Activated T-cell treated with anti-CD3 and anti-CD28 coated beads, Interleukin-2, amount 50 U/mL, for 24 hours (primary cell): ENCODE measurements around the gene AP3B1.
"Not testable (repeated sequence)": the region's sequence is repeated elsewhere in the genome, so short reads cannot be mapped to it uniquely, and the experiment has no call there.

Experiments
- DNase-seq: peaks from one replicate; pipeline ENCODE4 v3.0.0-alpha.2; 2020
- H3K27ac Mint-ChIP-seq: 2 replicates; pipeline ENCODE4 v1.8.0; 2020; ENCODE audit warnings: mild to moderate bottlenecking, mixed read lengths
- H3K27me3 Mint-ChIP-seq: 2 replicates; pipeline ENCODE4 v1.8.0; 2020; ENCODE audit warnings: mixed read lengths
- H3K36me3 Mint-ChIP-seq: 2 replicates; pipeline ENCODE4 v1.8.0; 2020; ENCODE audit warnings: low read depth, mixed read lengths
- H3K4me1 Mint-ChIP-seq: 2 replicates; pipeline ENCODE4 v1.8.0; 2020; ENCODE audit warnings: low read depth, mixed read lengths
- H3K4me3 Mint-ChIP-seq: 2 replicates; pipeline ENCODE4 v1.8.0; 2020; ENCODE audit warnings: mild to moderate bottlenecking, moderate library complexity, mixed read lengths
- H3K9me3 Mint-ChIP-seq: 2 replicates; pipeline ENCODE4 v1.8.0; 2020; ENCODE audit warnings: mixed read lengths

Gene AP3B1

DNA sequence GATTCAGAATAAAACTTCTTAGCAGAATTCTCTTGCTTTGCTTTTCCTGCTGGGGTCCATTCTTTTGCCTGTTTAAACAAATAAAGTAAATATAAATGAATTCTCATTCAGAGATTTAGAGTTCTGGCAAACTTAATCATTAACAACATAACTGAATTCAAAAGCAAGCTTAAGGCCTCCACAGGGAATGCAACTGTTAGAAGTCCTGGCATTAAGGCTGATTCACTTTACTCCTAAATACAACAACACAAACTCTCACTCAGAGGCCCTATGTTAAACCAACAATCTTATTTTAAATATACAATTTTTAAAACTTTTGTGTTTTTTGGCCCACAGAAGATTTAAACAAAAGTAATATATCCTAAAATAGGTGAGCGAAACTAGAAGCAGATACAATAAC lies 178.3 kb downstream of the AP3B1 start:
- no peaks in the 10 kb centered on the region for H3K9me3 Mint-ChIP-seq
- no peak overlapping the region for H3K4me3 Mint-ChIP-seq
- H3K4me1 Mint-ChIP-seq = no peaks in the 10 kb centered on the region
- no peaks in the 10 kb centered on the region for H3K27me3 Mint-ChIP-seq
- no peak for DNase-seq
- peaks cover 77% of the 10 kb centered on the region for H3K36me3 Mint-ChIP-seq
- no peak overlapping the region for H3K27ac Mint-ChIP-seq

DNA sequence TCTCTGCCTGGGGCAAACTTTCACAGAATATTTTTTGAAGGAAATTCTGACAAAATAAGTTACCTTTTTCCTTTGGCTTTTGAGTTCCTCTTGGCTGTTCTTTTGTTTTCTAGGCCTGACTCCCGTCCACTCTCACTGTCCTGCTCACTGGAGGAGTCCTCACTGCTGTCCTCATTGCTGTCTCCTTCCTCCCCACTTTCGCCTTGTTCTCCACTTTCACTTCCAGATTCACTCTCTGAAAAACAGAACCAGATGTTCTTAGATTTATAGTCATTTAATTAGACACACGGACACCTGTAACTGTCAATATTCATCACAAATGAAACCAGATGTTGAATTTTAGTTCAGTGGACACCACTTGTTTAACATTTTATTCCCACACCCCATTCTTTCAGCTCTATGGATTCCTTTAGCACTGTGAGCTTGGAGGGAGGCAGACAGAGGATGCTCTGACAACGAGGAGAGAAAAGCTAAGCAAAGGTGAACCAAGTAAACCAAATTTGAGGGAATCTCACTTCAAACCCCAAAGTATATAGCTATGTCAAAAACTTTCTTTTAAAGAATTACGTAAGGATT lies 180.7 kb downstream of the AP3B1 start:
- Mint-ChIP-seq H3K9me3 (no peaks in the 10 kb centered on the region), H3K36me3 (peaks cover 69% of the 10 kb centered on the region)
- no peak for DNase-seq

DNA sequence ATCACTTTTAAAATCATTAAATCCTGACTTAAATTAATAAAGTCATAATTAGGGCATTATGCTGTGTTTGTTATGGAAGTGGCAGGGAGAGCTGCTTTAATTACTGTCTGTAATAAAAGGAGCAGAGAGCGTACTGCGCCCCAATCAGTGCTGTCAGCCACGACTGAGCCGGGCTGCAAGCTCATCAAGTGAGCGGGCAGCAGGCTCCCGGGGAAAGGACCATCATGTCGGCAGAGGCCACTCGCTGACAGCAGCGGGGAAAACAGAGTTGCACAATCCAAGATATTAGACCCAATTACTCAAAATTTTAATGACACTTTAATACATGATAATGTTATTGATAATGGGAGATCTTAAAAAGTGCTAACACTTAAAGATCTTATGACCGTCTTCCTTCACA lies 181.6 kb downstream of the AP3B1 start:
- peaks cover 69% of the 10 kb centered on the region for H3K36me3 Mint-ChIP-seq
- no peak overlapping the region for H3K4me3 Mint-ChIP-seq
- H3K27ac Mint-ChIP-seq = no peak overlapping the region
- H3K4me1 Mint-ChIP-seq = peaks cover 2% of the 10 kb centered on the region
- DNase-seq = no peak
- no peaks in the 10 kb centered on the region for H3K9me3 Mint-ChIP-seq
- no peaks in the 10 kb centered on the region for H3K27me3 Mint-ChIP-seq

More for the DNA sequence above, 180.7 kb downstream of the AP3B1 start:
- H3K4me1 Mint-ChIP-seq = peaks cover 2% of the 10 kb centered on the region
- no peak overlapping the region for H3K4me3 Mint-ChIP-seq
- no peak overlapping the region for H3K27ac Mint-ChIP-seq
- H3K27me3 Mint-ChIP-seq = no peaks in the 10 kb centered on the region

DNA sequence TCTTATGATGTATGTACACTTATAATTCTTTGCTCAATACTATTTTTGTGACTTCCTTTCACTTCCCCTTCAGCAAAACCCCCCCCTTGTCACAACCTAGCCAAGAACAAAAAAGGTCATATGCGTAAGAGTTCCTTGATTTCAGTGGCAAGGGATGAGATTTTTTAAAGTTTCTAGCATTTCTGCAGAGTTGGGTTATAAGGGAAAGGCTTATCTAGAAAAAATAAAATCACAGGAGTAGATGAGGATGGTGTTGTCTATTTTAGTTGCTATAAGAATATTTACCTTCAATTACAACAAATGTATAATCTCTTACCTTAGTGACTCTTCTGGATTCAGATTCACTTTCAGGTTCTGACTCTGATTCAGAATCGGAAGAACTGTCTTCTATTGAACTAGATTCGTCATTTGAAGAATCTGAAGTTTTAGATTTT lies 184.6 kb downstream of the AP3B1 start:
- Mint-ChIP-seq H3K9me3 (no peaks in the 10 kb centered on the region), H3K27ac (no peak overlapping the region), H3K27me3 (no peaks in the 10 kb centered on the region), H3K4me3 (no peak overlapping the region), H3K36me3 (peaks cover 71% of the 10 kb centered on the region), H3K4me1 (peaks cover 2% of the 10 kb centered on the region)
- DNase-seq = no peak

DNA sequence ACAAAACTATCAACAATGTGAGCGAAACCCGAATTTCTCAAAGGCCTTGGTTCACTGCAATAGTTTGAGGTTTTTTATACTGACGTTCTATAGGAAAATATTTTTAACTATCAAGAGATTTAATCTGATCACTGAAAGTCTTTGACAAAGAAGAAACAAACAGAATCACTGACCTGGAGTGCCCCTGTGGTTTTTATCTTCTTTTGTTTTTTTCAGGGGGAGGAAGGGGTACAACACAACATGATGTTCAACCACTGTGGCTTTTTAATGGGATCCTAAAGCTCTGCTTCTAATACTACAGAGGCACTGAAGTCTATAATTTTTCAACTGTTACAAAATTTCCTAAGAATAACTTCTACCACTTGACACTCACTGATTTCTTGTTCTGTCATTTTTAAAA lies 185.9 kb downstream of the AP3B1 start:
- H3K9me3 Mint-ChIP-seq = no peaks in the 10 kb centered on the region
- peaks cover 2% of the 10 kb centered on the region for H3K4me1 Mint-ChIP-seq
- H3K27ac Mint-ChIP-seq = no peak overlapping the region
- H3K36me3 Mint-ChIP-seq = peaks cover 60% of the 10 kb centered on the region
- DNase-seq = no peak
- H3K4me3 Mint-ChIP-seq = no peak overlapping the region
- no peaks in the 10 kb centered on the region for H3K27me3 Mint-ChIP-seq

DNA sequence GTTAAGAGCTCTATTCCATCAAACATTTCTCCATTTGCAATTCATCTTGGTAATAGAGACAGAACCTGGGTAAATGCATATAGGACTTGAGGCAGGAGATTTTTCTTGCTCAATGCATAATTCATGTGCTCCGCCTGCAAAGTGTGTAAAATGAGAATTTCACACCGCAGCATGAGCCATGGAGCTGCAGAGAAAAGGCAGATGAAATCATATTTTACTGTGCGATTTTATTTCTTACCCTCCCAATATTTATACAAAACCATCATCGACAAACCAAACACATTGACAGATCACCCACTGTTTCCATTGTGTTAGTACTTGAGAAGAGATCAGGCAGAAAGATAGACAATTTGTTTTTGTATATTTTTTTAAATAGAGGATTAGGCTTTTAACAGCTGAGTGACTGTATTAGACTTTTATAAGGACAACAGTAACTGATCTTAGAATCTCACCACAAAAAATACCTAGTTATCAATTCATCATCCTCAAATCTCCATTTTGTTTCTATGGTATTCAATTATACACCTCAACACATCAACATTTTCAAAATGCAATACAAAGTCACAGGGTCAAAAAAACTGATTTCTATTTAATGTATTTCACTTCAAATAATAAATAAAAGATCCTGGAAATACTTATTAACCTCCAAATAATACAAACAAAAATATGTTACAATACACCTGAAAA lies 191.1 kb downstream of the AP3B1 start:
- Mint-ChIP-seq H3K9me3 (no peaks in the 10 kb centered on the region), H3K27ac (no peak overlapping the region), H3K36me3 (peaks cover 64% of the 10 kb centered on the region), H3K27me3 (no peaks in the 10 kb centered on the region), H3K4me1 (no peaks in the 10 kb centered on the region), H3K4me3 (no peak overlapping the region)
- no peak for DNase-seq

DNA sequence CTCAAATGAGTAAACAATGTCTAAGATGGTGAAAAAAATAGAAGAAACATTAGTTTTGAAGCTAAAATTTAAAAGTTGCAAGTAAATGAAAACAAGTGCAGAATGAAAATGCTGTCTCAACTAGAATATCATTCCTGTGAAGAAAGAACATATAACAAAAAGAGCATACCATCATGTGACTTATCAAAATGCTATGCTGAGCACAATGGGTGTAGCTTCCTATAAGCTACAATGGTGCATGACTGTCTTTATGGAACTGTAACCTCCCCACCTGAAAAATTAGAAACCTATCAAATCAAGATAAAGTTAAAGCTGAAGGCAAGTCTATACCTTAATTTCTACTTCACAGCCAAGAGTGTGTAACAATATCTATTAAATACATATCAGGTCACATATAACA lies 192.0 kb downstream of the AP3B1 start:
- H3K36me3 Mint-ChIP-seq = peaks cover 60% of the 10 kb centered on the region
- H3K4me3 Mint-ChIP-seq = no peak overlapping the region
- no peaks in the 10 kb centered on the region for H3K27me3 Mint-ChIP-seq

DNA sequence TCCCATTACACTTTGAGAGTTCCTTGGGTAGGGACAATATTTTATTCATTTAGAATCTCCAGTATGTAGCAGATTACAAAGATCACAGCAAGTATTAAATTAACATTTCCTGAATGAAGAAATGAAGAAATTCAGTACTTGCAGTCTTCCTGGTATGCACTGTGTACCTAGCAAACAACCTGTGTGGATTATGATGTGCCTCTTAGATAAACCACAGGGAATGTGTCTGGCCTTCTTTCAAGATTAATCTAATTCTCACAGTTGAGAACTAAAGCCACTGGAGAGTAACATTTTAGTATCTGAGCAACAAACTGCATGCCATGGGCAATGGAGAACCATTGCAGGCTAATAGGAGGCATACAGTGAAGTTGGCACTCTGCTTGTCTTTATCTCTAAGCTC lies 199.4 kb downstream of the AP3B1 start:
- Mint-ChIP-seq H3K4me3 (no peak overlapping the region), H3K27ac (no peak overlapping the region), H3K9me3 (no peaks in the 10 kb centered on the region)

More for the DNA sequence above, 192.0 kb downstream of the AP3B1 start:
- no peak for DNase-seq
- Mint-ChIP-seq H3K4me1 (no peaks in the 10 kb centered on the region), H3K9me3 (no peaks in the 10 kb centered on the region), H3K27ac (no peak overlapping the region)

DNA sequence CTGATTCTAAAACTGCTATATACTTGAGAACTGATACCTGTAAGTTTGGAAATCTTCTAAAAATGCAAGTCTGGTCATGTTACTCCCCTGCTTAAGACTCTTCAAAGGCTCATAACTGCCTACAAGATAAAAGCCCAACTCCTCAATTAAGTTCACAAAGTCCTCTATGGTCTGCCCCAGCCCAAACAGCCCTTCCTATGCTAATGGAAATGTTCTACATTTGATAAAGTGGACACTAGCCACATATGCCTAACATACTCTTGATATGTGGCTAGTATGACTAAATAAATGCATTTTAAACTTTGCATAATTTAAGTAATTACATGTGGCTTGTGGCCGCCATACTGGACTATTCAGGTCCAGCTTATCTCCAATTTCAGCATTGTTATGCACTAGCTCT lies 204.5 kb downstream of the AP3B1 start:
- Mint-ChIP-seq H3K9me3 (no peaks in the 10 kb centered on the region), H3K27ac (no peak overlapping the region), H3K4me1 (peaks cover 2% of the 10 kb centered on the region), H3K36me3 (peaks cover 75% of the 10 kb centered on the region), H3K27me3 (no peaks in the 10 kb centered on the region), H3K4me3 (no peak overlapping the region)
- DNase-seq = no peak

More for the DNA sequence above, 199.4 kb downstream of the AP3B1 start:
- Mint-ChIP-seq H3K27me3 (no peaks in the 10 kb centered on the region), H3K36me3 (peaks cover 73% of the 10 kb centered on the region), H3K4me1 (no peaks in the 10 kb centered on the region)
- no peak for DNase-seq

DNA sequence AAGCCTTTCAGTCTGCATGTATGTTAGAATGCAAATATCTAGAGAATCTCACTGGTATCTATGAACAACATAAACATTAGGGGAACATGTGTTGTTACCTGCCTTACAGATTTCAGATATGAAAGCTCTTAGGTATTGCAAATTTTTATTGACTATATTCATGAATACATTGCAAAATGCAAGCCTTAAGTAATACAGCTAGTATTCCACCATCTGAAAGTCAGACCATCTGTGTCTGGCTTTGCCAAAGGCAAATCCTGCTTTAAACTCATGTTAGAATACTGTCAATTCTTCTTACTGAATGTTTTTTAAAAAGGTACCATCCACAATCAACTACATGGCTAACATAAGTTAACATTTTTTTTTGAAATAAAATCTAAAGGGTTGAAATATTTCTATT lies 215.6 kb downstream of the AP3B1 start:
- Mint-ChIP-seq H3K4me1 (no peaks in the 10 kb centered on the region), H3K36me3 (peaks cover 42% of the 10 kb centered on the region), H3K27me3 (no peaks in the 10 kb centered on the region), H3K27ac (no peak overlapping the region), H3K4me3 (no peak overlapping the region), H3K9me3 (no peaks in the 10 kb centered on the region)
- DNase-seq = no peak

DNA sequence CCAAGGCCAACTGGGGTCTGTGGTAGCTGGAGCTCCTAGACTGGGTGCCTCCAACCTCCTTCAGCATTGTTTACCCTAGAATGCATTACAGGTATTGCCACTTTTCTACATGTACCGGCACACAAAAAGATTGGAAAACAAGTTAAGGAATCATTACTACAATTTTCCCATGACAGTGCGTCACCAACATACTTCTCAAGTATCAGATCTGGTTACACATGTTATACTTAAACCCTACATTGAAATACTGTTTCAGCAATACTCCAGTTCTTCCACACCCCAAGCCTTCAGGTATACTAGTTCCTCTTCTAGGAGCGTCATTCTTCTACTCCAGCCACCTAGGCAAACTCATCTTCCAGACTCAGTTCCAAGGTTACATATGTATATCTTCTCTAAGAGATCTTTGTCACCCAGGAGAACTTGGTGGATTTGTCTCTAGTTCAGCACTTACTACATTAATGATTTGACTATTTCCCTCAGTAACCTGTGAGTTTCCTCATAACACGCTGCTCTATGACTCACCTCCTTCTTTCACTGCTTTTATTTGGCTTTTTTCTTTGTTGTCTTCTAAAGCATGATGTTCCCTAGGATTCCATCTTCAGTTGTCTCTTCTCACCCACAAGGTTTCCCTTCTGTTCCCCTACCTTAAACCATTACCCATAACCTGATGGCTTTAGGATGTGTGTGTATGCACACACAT lies 217.0 kb downstream of the AP3B1 start:
- Mint-ChIP-seq H3K4me1 (no peaks in the 10 kb centered on the region), H3K27me3 (no peaks in the 10 kb centered on the region), H3K9me3 (peaks cover 2% of the 10 kb centered on the region), H3K36me3 (peaks cover 41% of the 10 kb centered on the region), H3K4me3 (no peak overlapping the region), H3K27ac (no peak overlapping the region)
- DNase-seq = no peak

DNA sequence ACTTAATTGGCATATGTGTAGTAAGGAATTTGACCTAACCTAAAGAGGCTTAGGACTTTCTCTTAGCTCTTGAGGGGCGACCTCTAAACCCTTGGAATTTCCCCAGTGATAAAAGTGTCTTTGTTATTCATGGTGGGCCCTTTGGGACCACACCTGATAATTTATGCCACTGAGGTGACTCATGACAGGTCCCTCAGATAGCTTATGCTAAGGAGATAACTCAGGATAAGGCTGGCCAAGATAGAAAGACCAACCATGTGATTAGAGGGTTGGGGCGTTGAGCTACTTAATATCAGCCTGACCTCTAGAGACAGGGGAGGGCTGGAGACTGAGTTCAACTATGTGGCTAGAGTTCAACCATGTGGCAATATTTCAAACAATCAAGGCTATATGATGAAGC lies 218.1 kb downstream of the AP3B1 start:
- no peaks in the 10 kb centered on the region for H3K27me3 Mint-ChIP-seq
- H3K4me1 Mint-ChIP-seq = no peaks in the 10 kb centered on the region
- H3K9me3 Mint-ChIP-seq = peaks cover 7% of the 10 kb centered on the region
- no peak overlapping the region for H3K4me3 Mint-ChIP-seq
- peaks cover 43% of the 10 kb centered on the region for H3K36me3 Mint-ChIP-seq
- no peak for DNase-seq
- no peak overlapping the region for H3K27ac Mint-ChIP-seq

DNA sequence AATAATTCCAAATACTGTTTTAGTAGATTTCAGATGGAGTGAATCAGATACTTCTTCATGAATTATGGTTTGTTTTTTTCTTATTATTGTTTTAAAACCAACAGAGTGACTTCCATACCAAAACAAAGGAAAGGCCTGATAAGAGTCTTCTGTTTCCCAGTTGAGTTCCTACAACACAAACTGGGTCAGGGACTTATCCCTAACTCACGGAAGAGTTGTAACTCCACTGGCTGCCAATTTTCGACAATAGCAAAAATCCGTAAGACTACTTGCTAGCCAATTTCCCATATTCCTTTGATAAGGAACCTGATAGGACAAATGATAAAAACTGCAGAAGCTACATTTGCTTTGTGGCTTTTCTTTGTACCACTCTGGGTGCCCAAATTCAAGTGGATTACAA lies 219.2 kb downstream of the AP3B1 start:
- DNase-seq = no peak
- Mint-ChIP-seq H3K27me3 (no peaks in the 10 kb centered on the region), H3K9me3 (peaks cover 13% of the 10 kb centered on the region), H3K36me3 (peaks cover 48% of the 10 kb centered on the region), H3K4me3 (no peak overlapping the region), H3K27ac (no peak overlapping the region), H3K4me1 (no peaks in the 10 kb centered on the region)

DNA sequence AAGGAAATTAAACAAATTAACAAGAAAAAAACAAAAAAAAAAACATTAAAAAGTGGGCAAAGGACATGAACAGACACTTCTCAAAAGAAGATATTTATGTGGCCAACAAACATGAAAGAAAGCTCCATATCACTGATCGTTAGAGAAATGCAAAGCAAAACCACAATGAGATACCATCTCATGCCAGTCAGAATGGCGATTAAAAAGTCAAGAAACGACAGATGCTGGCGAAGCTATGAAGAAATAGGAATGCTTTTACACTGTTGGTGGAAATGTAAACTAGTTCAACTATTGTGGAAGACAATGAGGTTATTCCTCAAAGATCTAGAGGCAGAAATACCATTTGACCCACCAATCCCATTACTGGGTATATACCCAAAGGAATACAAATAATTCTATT lies 223.8 kb downstream of the AP3B1 start:
- DNase-seq, H3K27ac Mint-ChIP-seq, H3K4me1 Mint-ChIP-seq, H3K4me3 Mint-ChIP-seq, H3K27me3 Mint-ChIP-seq: not testable (repeated sequence)
- Mint-ChIP-seq H3K9me3 (peaks cover 27% of the 10 kb centered on the region), H3K36me3 (peaks cover 65% of the 10 kb centered on the region)

DNA sequence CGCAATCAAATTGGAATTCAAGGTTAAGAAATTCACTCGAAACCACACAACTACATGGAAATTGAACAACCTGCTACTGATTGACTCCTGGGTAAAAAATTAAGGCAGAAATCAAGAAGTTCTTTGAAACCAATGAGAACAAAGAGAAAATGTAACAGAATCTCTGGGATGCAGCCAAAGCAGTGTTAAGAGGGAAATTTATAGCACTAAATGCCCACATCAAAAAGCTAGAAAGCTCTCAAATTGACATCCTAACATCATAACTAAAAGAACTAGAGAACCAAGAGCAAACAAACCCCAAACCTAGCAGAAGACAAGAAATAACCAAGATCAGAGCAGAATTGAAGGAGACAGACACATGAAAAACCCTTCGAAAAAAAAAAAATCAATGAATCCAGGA lies 226.9 kb downstream of the AP3B1 start:
- not testable (repeated sequence) for H3K4me1 Mint-ChIP-seq, H3K4me3 Mint-ChIP-seq, DNase-seq, H3K27ac Mint-ChIP-seq, H3K27me3 Mint-ChIP-seq
- peaks cover 26% of the 10 kb centered on the region for H3K9me3 Mint-ChIP-seq
- peaks cover 57% of the 10 kb centered on the region for H3K36me3 Mint-ChIP-seq
